ENCODE measurements around the gene GJB3.

Gene GJB3

DNA sequence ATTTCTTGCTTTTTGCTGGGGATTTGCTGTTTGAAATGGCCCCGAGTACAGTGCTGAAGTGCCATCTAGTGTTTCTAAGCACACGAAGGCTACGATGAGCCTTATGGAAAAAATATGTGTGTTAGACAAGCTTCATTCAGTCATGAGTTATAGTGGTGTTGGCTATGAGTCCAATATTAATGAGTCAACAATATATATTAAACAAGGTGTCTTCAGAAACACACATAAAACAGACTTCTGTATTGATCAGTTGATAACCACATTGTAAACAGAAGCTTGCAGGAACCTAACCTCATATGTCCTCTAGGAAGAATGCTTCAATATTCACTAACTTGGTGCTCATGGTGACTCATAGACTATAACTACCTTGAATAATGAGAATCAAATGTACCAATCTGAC is 27.9 kb upstream of the GJB3 start:
- DNase-seq (ENCODE audit: low spot score) = no peak
- Histone ChIP-seq H3K4me3 (ENCODE audit: severe bottlenecking) (no peak overlapping the region), H3K36me3 (ENCODE audit: low read depth) (peaks cover 15% of the 10 kb centered on the region), H3K9me3 (ENCODE audit: severe bottlenecking) (peaks cover 9% of the 10 kb centered on the region), H3K4me1 (ENCODE audit: insufficient read depth, poor library complexity, severe bottlenecking) (peaks cover 24% of the 10 kb centered on the region), H3K27ac (ENCODE audit: poor library complexity, severe bottlenecking) (peak overlapping the region; percentile 98), H3K27me3 (ENCODE audit: insufficient read depth, poor library complexity, severe bottlenecking) (no peaks in the 10 kb centered on the region)
- ATAC-seq (ENCODE audit: low read depth) = no peak
- TF ChIP-seq, protein P1, sequence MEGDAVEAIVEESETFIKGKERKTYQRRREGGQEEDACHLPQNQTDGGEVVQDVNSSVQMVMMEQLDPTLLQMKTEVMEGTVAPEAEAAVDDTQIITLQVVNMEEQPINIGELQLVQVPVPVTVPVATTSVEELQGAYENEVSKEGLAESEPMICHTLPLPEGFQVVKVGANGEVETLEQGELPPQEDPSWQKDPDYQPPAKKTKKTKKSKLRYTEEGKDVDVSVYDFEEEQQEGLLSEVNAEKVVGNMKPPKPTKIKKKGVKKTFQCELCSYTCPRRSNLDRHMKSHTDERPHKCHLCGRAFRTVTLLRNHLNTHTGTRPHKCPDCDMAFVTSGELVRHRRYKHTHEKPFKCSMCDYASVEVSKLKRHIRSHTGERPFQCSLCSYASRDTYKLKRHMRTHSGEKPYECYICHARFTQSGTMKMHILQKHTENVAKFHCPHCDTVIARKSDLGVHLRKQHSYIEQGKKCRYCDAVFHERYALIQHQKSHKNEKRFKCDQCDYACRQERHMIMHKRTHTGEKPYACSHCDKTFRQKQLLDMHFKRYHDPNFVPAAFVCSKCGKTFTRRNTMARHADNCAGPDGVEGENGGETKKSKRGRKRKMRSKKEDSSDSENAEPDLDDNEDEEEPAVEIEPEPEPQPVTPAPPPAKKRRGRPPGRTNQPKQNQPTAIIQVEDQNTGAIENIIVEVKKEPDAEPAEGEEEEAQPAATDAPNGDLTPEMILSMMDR (IDR thresholded peaks at IDR 0.05; ENCODE audit: poor library complexity, severe bottlenecking) = no peak

DNA sequence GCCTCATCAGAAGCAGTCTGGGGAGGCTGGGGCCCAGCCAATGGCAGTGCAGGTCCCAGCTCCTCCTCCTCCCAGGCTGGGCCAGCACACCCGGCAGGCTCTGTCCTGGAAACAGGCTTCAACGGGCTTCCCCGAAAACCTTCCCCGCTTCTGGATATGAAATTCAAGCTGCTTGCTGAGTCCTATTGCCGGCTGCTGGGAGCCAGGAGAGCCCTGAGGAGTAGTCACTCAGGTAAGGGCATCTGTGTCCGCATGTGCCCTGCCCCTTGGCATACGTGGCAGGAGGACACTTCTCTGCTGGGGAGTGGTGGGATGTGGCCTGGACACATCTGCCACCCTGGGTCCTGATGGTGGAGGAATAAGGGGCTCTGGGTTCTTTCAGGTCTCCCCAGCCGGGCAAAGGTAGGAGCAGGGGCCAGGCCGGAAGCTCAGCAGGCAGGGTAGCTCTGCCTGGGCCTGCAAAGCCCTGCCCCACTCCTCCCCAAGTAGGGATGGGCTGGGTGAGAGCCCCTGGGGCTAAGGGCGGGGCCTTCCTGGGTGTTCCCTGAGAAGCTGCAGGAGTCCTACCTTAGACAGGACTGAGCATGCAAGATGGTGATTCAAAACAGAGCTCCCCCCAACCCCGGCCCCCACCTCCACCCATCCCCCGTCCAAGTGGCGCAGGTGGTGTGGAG is 25.9 kb upstream of the GJB3 start, which contains the start of gene GJB5:
GJB5 (plus strand) TSS at position 84 of the 674 bp plus-strand sequence. CDS start 2,284 bp downstream, outside the sequence.
- Histone ChIP-seq H3K4me1 (ENCODE audit: insufficient read depth, poor library complexity, severe bottlenecking) (peaks cover 35% of the 10 kb centered on the region), H3K27me3 (ENCODE audit: insufficient read depth, poor library complexity, severe bottlenecking) (no peaks in the 10 kb centered on the region), H3K36me3 (ENCODE audit: low read depth) (peaks cover 18% of the 10 kb centered on the region), H3K9me3 (ENCODE audit: severe bottlenecking) (peaks cover 9% of the 10 kb centered on the region), H3K27ac (ENCODE audit: poor library complexity, severe bottlenecking) (peak within 1 kb of the TSS; percentile 98), H3K4me3 (ENCODE audit: severe bottlenecking) (peak within 1 kb of the TSS; percentile 31)
- DNase-seq (ENCODE audit: low spot score) (peak; percentile 96), ATAC-seq (ENCODE audit: low read depth) (peak; percentile 88)
- TF ChIP-seq, protein P1 (IDR thresholded peaks at IDR 0.05; ENCODE audit: poor library complexity, severe bottlenecking) = no peak

DNA sequence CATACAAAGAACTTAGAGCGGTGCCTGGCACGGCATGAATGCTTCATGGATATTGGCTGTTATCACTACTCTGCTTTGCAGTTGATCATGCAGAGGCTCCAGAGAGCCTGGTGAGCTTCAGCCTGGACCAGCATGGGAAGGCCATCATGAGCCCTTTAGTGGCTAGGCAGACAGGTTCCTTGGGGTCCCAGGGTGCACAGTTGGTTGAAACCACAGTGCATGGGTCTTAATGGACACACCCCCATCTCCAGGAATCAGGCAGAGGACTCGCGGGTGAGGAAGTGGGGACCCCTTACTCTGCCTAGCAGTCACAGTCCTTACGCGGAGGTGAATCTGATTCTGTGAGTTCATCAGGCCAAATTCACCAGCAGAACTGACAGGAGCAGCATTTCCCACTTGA is 25.1 kb upstream of the GJB3 start:
- Histone ChIP-seq H3K36me3 (ENCODE audit: low read depth) (peaks cover 18% of the 10 kb centered on the region), H3K9me3 (ENCODE audit: severe bottlenecking) (peaks cover 9% of the 10 kb centered on the region), H3K4me3 (ENCODE audit: severe bottlenecking) (peak overlapping the region; percentile 23), H3K27ac (ENCODE audit: poor library complexity, severe bottlenecking) (peak overlapping the region; percentile 98), H3K4me1 (ENCODE audit: insufficient read depth, poor library complexity, severe bottlenecking) (peaks cover 35% of the 10 kb centered on the region), H3K27me3 (ENCODE audit: insufficient read depth, poor library complexity, severe bottlenecking) (no peaks in the 10 kb centered on the region)
- TF ChIP-seq, protein P1 (IDR thresholded peaks at IDR 0.05; ENCODE audit: poor library complexity, severe bottlenecking) = no peak
- ATAC-seq (ENCODE audit: low read depth) (no peak), DNase-seq (ENCODE audit: low spot score) (no peak)

DNA sequence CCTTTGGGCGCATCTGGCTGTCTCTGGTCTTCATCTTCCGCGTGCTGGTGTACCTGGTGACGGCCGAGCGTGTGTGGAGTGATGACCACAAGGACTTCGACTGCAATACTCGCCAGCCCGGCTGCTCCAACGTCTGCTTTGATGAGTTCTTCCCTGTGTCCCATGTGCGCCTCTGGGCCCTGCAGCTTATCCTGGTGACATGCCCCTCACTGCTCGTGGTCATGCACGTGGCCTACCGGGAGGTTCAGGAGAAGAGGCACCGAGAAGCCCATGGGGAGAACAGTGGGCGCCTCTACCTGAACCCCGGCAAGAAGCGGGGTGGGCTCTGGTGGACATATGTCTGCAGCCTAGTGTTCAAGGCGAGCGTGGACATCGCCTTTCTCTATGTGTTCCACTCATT is 23.6 kb upstream of the GJB3 start:
- ATAC-seq (ENCODE audit: low read depth) (no peak), DNase-seq (ENCODE audit: low spot score) (no peak)
- Histone ChIP-seq H3K4me3 (ENCODE audit: severe bottlenecking) (no peak overlapping the region), H3K27ac (ENCODE audit: poor library complexity, severe bottlenecking) (no peak overlapping the region), H3K27me3 (ENCODE audit: insufficient read depth, poor library complexity, severe bottlenecking) (no peaks in the 10 kb centered on the region), H3K36me3 (ENCODE audit: low read depth) (peaks cover 18% of the 10 kb centered on the region), H3K9me3 (ENCODE audit: severe bottlenecking) (peaks cover 9% of the 10 kb centered on the region), H3K4me1 (ENCODE audit: insufficient read depth, poor library complexity, severe bottlenecking) (peaks cover 40% of the 10 kb centered on the region)
- TF ChIP-seq, protein P1 (IDR thresholded peaks at IDR 0.05; ENCODE audit: poor library complexity, severe bottlenecking) = no peak

DNA sequence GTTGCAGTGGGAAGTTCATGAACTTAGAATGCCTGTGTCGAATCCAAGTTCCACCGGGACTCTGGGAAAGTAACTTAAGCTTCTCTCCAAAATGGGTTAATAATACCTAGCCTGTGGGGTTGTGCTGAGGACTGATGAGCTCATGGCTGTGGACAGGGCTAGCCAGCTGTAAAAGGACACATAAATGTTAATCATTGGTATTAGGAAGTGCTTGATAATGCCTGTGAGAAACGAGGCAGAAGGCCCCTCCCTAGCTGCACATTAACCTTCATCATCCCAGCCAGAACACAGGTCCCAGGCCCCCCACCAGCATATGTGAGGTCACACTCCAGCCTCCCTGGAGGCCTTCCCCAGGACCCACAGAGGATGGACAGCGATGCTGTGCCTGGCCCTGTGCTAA is 22.3 kb upstream of the GJB3 start:
- H3K27me3 ChIP-seq (ENCODE audit: insufficient read depth, poor library complexity, severe bottlenecking) = no peaks in the 10 kb centered on the region
- no peak for ATAC-seq (ENCODE audit: low read depth)
- no peaks in the 10 kb centered on the region for H3K9me3 ChIP-seq (ENCODE audit: severe bottlenecking)

More for the DNA sequence above, 22.3 kb upstream of the GJB3 start:
- Histone ChIP-seq H3K4me1 (ENCODE audit: insufficient read depth, poor library complexity, severe bottlenecking) (peaks cover 48% of the 10 kb centered on the region), H3K27ac (ENCODE audit: poor library complexity, severe bottlenecking) (peak overlapping the region; percentile 56), H3K4me3 (ENCODE audit: severe bottlenecking) (no peak overlapping the region), H3K36me3 (ENCODE audit: low read depth) (peaks cover 18% of the 10 kb centered on the region)
- DNase-seq (ENCODE audit: low spot score) = no peak
- TF ChIP-seq, protein P1 (IDR thresholded peaks at IDR 0.05; ENCODE audit: poor library complexity, severe bottlenecking) = no peak
